GM21723 (cell line): Measurements from ENCODE around the gene ZNF711.
A peak's percentile ranks its signal among the peaks of the same experiment; 100 is the strongest.
"Not testable (repeated sequence)": the region's sequence is repeated elsewhere in the genome, so short reads cannot be mapped to it uniquely, and the experiment has no call there.

Experiments
- ATAC-seq: cut with Tn5 transposase; IDR thresholded peaks from one replicate; pipeline ENCODE4 v1.9.1; 2021; ENCODE audit warnings: mild to moderate bottlenecking, moderate library complexity; ENCODE audit not compliant: unreplicated experiment

ZNF711 gene

GRCh38 chrX:85243761-85244449 lies at the start of gene ZNF711, which contains the start of gene SATL1:
Gene ZNF711 (plus strand): TSS chrX:85243991. CDS start chrX:85247573, 3,582 bp downstream.
Gene SATL1 (minus strand): TSS chrX:85243779. CDS start chrX:85108968, 134,811 bp downstream.
- peak; percentile 65 for ATAC-seq

GRCh38 chrX:85196319-85196718 lies 47.5 kb upstream of the ZNF711 start:
- no peak for ATAC-seq

GRCh38 chrX:85203461-85203970 lies 40.3 kb upstream of the ZNF711 start:
- no peak for ATAC-seq

- ATAC-seq: no peak
Observed at GRCh38 chrX:85213792-85214530, 29.8 kb upstream of the ZNF711 start.

- ATAC-seq: no peak
Observed at GRCh38 chrX:85215946-85216345, 27.8 kb upstream of the ZNF711 start.

- ATAC-seq: peak; percentile 54
Observed at GRCh38 chrX:85221361-85221760, 22.4 kb upstream of the ZNF711 start.

- ATAC-seq: no peak
Observed at GRCh38 chrX:85223359-85223758, 20.4 kb upstream of the ZNF711 start.

GRCh38 chrX:85243155-85243554 lies 636 bp upstream of the ZNF711 start:
- ATAC-seq: no peak

- peak; percentile 45 for ATAC-seq
Observed at GRCh38 chrX:85244450-85245211, 840 bp downstream of the ZNF711 start.

GRCh38 chrX:85285286-85285685 lies 41.5 kb downstream of the ZNF711 start:
- not testable (repeated sequence) for ATAC-seq

GRCh38 chrX:85288992-85289723 lies 45.4 kb downstream of the ZNF711 start:
- ATAC-seq: no peak

GRCh38 chrX:85303544-85303943 lies 59.8 kb downstream of the ZNF711 start:
- peak; percentile 81 for ATAC-seq

GRCh38 chrX:85309717-85310116 lies 65.9 kb downstream of the ZNF711 start:
- ATAC-seq: no peak

- not testable (repeated sequence) for ATAC-seq
Observed at GRCh38 chrX:85311348-85311747, 67.6 kb downstream of the ZNF711 start.
